GM12872 (cell line): ENCODE measurements around the gene SMIM31.

ENCODE experiments used
- TF ChIP-seq, protein P1 (sequence below): IDR thresholded peaks from 3 replicates; pipeline ENCODE4 v1.5.1; 2011; ENCODE audit warnings: low read depth, mild to moderate bottlenecking, low read length, moderate library complexity; ENCODE audit not compliant: insufficient read depth

Gene SMIM31

DNA sequence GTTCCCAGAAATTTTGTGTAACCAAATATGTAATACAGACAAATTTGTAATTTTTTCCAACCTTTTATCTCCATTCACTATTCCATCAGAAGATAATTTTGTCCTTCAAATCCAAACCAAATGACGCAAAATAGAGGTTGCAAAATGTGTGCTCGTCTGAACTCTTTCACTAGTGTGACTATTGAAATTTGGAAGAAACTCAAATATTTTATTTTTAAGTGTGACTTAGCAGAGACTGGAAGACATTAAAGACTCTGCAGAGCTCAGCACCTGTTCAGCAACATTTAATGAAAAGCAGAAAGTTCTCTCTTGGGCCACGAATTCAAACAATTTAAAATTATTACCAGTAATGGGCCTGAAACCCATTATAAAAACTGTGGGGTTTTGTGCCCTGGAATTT, 93.1 kb downstream of the SMIM31 start:
- TF ChIP-seq, protein P1, sequence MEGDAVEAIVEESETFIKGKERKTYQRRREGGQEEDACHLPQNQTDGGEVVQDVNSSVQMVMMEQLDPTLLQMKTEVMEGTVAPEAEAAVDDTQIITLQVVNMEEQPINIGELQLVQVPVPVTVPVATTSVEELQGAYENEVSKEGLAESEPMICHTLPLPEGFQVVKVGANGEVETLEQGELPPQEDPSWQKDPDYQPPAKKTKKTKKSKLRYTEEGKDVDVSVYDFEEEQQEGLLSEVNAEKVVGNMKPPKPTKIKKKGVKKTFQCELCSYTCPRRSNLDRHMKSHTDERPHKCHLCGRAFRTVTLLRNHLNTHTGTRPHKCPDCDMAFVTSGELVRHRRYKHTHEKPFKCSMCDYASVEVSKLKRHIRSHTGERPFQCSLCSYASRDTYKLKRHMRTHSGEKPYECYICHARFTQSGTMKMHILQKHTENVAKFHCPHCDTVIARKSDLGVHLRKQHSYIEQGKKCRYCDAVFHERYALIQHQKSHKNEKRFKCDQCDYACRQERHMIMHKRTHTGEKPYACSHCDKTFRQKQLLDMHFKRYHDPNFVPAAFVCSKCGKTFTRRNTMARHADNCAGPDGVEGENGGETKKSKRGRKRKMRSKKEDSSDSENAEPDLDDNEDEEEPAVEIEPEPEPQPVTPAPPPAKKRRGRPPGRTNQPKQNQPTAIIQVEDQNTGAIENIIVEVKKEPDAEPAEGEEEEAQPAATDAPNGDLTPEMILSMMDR: no peak

DNA sequence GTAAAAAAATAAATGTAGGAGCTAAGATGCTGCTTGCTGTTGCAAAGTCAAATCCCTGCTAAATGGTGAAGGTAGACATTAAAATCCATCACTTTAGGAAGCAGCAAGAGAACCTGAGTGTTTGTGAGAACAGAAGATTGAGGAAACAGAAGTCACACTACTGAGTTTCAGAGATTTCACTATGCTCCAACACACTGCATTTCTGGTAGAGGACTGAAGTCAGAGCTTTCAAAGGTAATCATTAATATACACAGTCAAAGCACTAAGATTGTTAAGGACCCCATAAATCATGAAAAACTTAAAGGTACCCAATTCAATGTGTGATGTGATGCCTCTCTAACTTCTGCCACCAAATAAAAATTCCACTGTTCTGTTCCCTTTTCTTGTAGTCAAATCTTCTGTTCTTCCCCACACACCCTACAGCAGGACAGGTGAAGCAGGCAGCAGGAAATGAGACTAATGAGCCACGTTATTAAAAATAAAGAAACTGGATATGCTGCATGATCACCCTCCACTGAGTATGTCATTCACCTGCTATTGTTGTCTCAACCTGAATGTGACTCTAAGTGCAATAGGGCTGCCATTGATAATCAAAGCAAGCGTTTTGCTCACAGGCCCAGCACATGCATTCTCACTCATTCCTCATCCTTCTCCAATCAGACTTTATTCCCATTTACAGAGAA, 94.2 kb downstream of the SMIM31 start:
- TF ChIP-seq, protein P1: no peak
